HG02642 (cell line): ENCODE measurements around the gene SVIL.
"Not testable (repeated sequence)": the region's sequence is repeated elsewhere in the genome, so short reads cannot be mapped to it uniquely, and the experiment has no call there.

ENCODE experiments used
- ATAC-seq: cut with Tn5 transposase; IDR thresholded peaks from one replicate; pipeline ENCODE4 v1.9.1; 2021; ENCODE audit warnings: mild to moderate bottlenecking; ENCODE audit not compliant: unreplicated experiment, poor library complexity

The SVIL gene

GRCh38 chr10:29546773-29547313, 87.9 kb downstream of the SVIL start:
- no peak for ATAC-seq

- ATAC-seq, result no peak
These were observed 89.6 kb downstream of the SVIL start for GRCh38 chr10:29545122-29545521.

GRCh38 chr10:29543715-29544114, 91.1 kb downstream of the SVIL start:
- no peak for ATAC-seq

- ATAC-seq, result no peak
These were observed 92.0 kb downstream of the SVIL start for GRCh38 chr10:29542723-29543122.

- ATAC-seq, result no peak
These were observed 93.2 kb downstream of the SVIL start for GRCh38 chr10:29541422-29542210.

GRCh38 chr10:29540016-29540415, 94.8 kb downstream of the SVIL start:
- ATAC-seq, result no peak

GRCh38 chr10:29539412-29539811, 95.4 kb downstream of the SVIL start:
- ATAC-seq, result no peak

- no peak for ATAC-seq
These were observed 97.0 kb downstream of the SVIL start for GRCh38 chr10:29537799-29538198.

- ATAC-seq, result not testable (repeated sequence)
These were observed 98.1 kb downstream of the SVIL start for GRCh38 chr10:29536691-29537090.

- ATAC-seq, result no peak
These were observed 98.9 kb downstream of the SVIL start for GRCh38 chr10:29535778-29536453.

GRCh38 chr10:29535012-29535777, 99.6 kb downstream of the SVIL start:
- no peak for ATAC-seq

GRCh38 chr10:29534590-29534989, 100.2 kb downstream of the SVIL start:
- no peak for ATAC-seq

- ATAC-seq, result no peak
These were observed 101.0 kb downstream of the SVIL start for GRCh38 chr10:29533696-29534285.

GRCh38 chr10:29533046-29533445, 101.7 kb downstream of the SVIL start:
- no peak for ATAC-seq

- ATAC-seq, result no peak
These were observed 102.4 kb downstream of the SVIL start for GRCh38 chr10:29532256-29532878.

GRCh38 chr10:29530112-29530976, 104.4 kb downstream of the SVIL start:
- no peak for ATAC-seq

- ATAC-seq, result no peak
These were observed 105.6 kb downstream of the SVIL start for GRCh38 chr10:29529146-29529545.

- ATAC-seq, result no peak
These were observed 109.0 kb downstream of the SVIL start for GRCh38 chr10:29525762-29526161.

- no peak for ATAC-seq
These were observed 110.1 kb downstream of the SVIL start for GRCh38 chr10:29524720-29525119.
